ENCODE data around the gene UNC13B. TPM values are rescaled to one million over a fixed set of nuclear protein-coding genes. Genes with fewer than 3 reads are reported as not detected.
"Not testable (repeated sequence)": the region's sequence is repeated elsewhere in the genome, so short reads cannot be mapped to it uniquely, and the experiment has no call there.

The UNC13B gene
- total RNA-seq, 1 experiment from 2014 or later: 19.7 TPM

DNA sequence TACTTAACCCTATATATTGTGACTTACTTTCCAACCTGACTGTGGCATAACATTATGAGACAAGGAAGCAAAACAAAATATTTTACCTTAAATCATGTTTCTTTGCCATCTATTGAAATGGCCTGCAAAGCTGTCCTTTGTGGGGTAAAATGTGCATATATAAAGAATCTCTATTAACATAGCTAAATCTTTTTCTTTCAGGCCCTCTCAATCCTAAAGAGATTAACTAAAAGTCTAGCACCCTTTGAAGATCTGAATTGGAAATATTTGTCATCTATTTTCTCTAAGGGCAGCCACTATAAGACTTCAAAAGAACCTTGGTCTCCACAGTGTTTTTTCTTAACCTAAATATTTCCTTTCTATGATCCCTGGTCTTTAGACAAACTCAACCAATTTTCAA lies 5.0 kb upstream of the UNC13B start:
- ChIA-PET POLR2A (interaction anchor here (0.5 kb wide), 1 partner anchor 85 kb away, joined by 3 read pairs; no protein-coding TSS in a partner anchor), CTCF (no interaction called here)
- H3K36me3 Mint-ChIP-seq (ENCODE audit: insufficient read depth, unreplicated experiment): no peaks in the 10 kb centered on the region

GRCh38 chr9:35157836-35158235 lies 4.0 kb upstream of the UNC13B start:
- POLR2A ChIA-PET; H3K9me3 ChIP-seq; H3K9me3 Mint-ChIP-seq (ENCODE audit: unreplicated experiment); H3K27me3 ChIP-seq (replicated peaks; ENCODE audit: control insufficient read depth, insufficient read depth, low read length); H3K27ac Mint-ChIP-seq (ENCODE audit: unreplicated experiment); H3K36me3 Mint-ChIP-seq (ENCODE audit: insufficient read depth, unreplicated experiment); H3K4me3 ChIP-seq (ENCODE audit: low read depth, low read length); CTCF ChIA-PET; H3K27me3 Mint-ChIP-seq (ENCODE audit: insufficient read depth, unreplicated experiment); H3K4me3 Mint-ChIP-seq (ENCODE audit: unreplicated experiment); H3K4me1 ChIP-seq; H3K4me1 Mint-ChIP-seq (ENCODE audit: low read depth, unreplicated experiment); intact Hi-C loops (cut with micrococcal nuclease; ENCODE audit: unreplicated experiment); BruUV-seq (replicated peaks); H3K36me3 ChIP-seq (ENCODE audit: control insufficient read depth, insufficient read depth, low read length); DNase-seq: not testable (repeated sequence)

More for the DNA sequence above, 5.0 kb upstream of the UNC13B start:
- no peaks in the 10 kb centered on the region for H3K36me3 ChIP-seq (ENCODE audit: control insufficient read depth, insufficient read depth, low read length)
- no peak overlapping the region for H3K27ac Mint-ChIP-seq (ENCODE audit: unreplicated experiment)
- no peaks in the 10 kb centered on the region for H3K9me3 ChIP-seq
- DNase-seq: no peak
- H3K4me1 Mint-ChIP-seq (ENCODE audit: low read depth, unreplicated experiment): no peaks in the 10 kb centered on the region
- TF ChIP-seq CTCF (IDR thresholded peaks at IDR 0.05; ENCODE audit: insufficient read depth in 1 of 2, low read depth in 1 of 2, low read length in 1 of 2, severe bottlenecking in 1 of 2, unreplicated experiment in 1 of 2): no peak
- H3K4me3 Mint-ChIP-seq (ENCODE audit: unreplicated experiment): no peak overlapping the region
- no peaks in the 10 kb centered on the region for H3K27me3 ChIP-seq (replicated peaks; ENCODE audit: control insufficient read depth, insufficient read depth, low read length)
- H3K27me3 Mint-ChIP-seq (ENCODE audit: insufficient read depth, unreplicated experiment): no peaks in the 10 kb centered on the region
- BruUV-seq (replicated peaks): no TSS peak
- intact Hi-C loops (cut with micrococcal nuclease; ENCODE audit: unreplicated experiment): no loop called here
- H3K9me3 Mint-ChIP-seq (ENCODE audit: unreplicated experiment): no peaks in the 10 kb centered on the region
- no peak overlapping the region for H3K4me3 ChIP-seq (ENCODE audit: low read depth, low read length)
- H3K4me1 ChIP-seq: peaks cover 4% of the 10 kb centered on the region; the same call in 1 of the 2 replicates

GRCh38 chr9:35158501-35159280 lies 3.1 kb upstream of the UNC13B start:
- no peaks in the 10 kb centered on the region for H3K27me3 Mint-ChIP-seq (ENCODE audit: insufficient read depth, unreplicated experiment)
- POLR2A ChIA-PET: no interaction called here
- Histone ChIP-seq H3K4me3 (ENCODE audit: low read depth, low read length) (no peak overlapping the region), H3K4me1 (peaks cover 10% of the 10 kb centered on the region), H3K27me3 (replicated peaks; ENCODE audit: control insufficient read depth, insufficient read depth, low read length) (no peaks in the 10 kb centered on the region), H3K36me3 (ENCODE audit: control insufficient read depth, insufficient read depth, low read length) (no peaks in the 10 kb centered on the region), H3K9me3 (no peaks in the 10 kb centered on the region)
- no peaks in the 10 kb centered on the region for H3K9me3 Mint-ChIP-seq (ENCODE audit: unreplicated experiment)
- intact Hi-C loops (cut with micrococcal nuclease; ENCODE audit: unreplicated experiment): no loop called here
- no peaks in the 10 kb centered on the region for H3K36me3 Mint-ChIP-seq (ENCODE audit: insufficient read depth, unreplicated experiment)
- no peak for TF ChIP-seq CTCF (IDR thresholded peaks at IDR 0.05; ENCODE audit: insufficient read depth in 1 of 2, low read depth in 1 of 2, low read length in 1 of 2, severe bottlenecking in 1 of 2, unreplicated experiment in 1 of 2)
- no peak for DNase-seq
- BruUV-seq (replicated peaks): no TSS peak
- CTCF ChIA-PET: no interaction called here
- no peak overlapping the region for H3K4me3 Mint-ChIP-seq (ENCODE audit: unreplicated experiment)
- H3K4me1 Mint-ChIP-seq (ENCODE audit: low read depth, unreplicated experiment): no peaks in the 10 kb centered on the region
- H3K27ac Mint-ChIP-seq (ENCODE audit: unreplicated experiment): no peak overlapping the region

All from Caco-2 (cell line).